HUES48 (cell line): ENCODE measurements around the gene TTLL5.
"Not testable (repeated sequence)": the region's sequence is repeated elsewhere in the genome, so short reads cannot be mapped to it uniquely, and the experiment has no call there.

Source experiments
- H3K27ac ChIP-seq: one replicate; pipeline ENCODE4 v1.7.0; 2013; ENCODE audit warnings: low read depth, low read length, inconsistent platforms
- H3K27me3 ChIP-seq: 2 replicates; pipeline ENCODE4 v1.6.1; 2013; ENCODE audit warnings: mild to moderate bottlenecking, low read length; ENCODE audit not compliant: control insufficient read depth, insufficient read depth
- H3K36me3 ChIP-seq: 2 replicates; pipeline ENCODE4 v1.6.1; 2013; ENCODE audit warnings: low read length; ENCODE audit not compliant: control insufficient read depth, insufficient read depth
- H3K4me1 ChIP-seq: 2 replicates; pipeline ENCODE4 v1.6.1; 2013; ENCODE audit warnings: mild to moderate bottlenecking, low read length; ENCODE audit not compliant: control insufficient read depth, insufficient read depth
- H3K4me3 ChIP-seq: 2 replicates; pipeline ENCODE4 v1.5.1; 2013; ENCODE audit warnings: mild to moderate bottlenecking, low read depth, low read length
- H3K9ac ChIP-seq: 2 replicates; pipeline ENCODE4 v1.6.1; 2013; ENCODE audit warnings: mild to moderate bottlenecking, low read depth, low read length, moderate library complexity
- H3K9me3 ChIP-seq: 2 replicates; pipeline ENCODE4 v1.6.1; 2013; ENCODE audit warnings: low read length; ENCODE audit not compliant: control insufficient read depth, insufficient read depth

The TTLL5 gene

GRCh38 chr14:75672605-75673192 is 11.7 kb downstream of the TTLL5 start:
- H3K4me1 ChIP-seq: no peaks in the 10 kb centered on the region
- no peak overlapping the region for H3K9ac ChIP-seq
- no peaks in the 10 kb centered on the region for H3K9me3 ChIP-seq
- no peak overlapping the region for H3K4me3 ChIP-seq
- peaks cover 36% of the 10 kb centered on the region for H3K36me3 ChIP-seq
- H3K27ac ChIP-seq: no peak overlapping the region
- no peaks in the 10 kb centered on the region for H3K27me3 ChIP-seq

GRCh38 chr14:75673345-75674035 is 12.4 kb downstream of the TTLL5 start:
- H3K27me3 ChIP-seq: no peaks in the 10 kb centered on the region
- no peaks in the 10 kb centered on the region for H3K9me3 ChIP-seq
- H3K9ac ChIP-seq: no peak overlapping the region
- no peak overlapping the region for H3K27ac ChIP-seq
- H3K36me3 ChIP-seq: peaks cover 32% of the 10 kb centered on the region
- H3K4me1 ChIP-seq: no peaks in the 10 kb centered on the region
- no peak overlapping the region for H3K4me3 ChIP-seq

GRCh38 chr14:75675265-75675960 is 14.4 kb downstream of the TTLL5 start:
- Histone ChIP-seq H3K4me1 (no peaks in the 10 kb centered on the region), H3K27me3 (no peaks in the 10 kb centered on the region), H3K9ac (no peak overlapping the region), H3K27ac (no peak overlapping the region), H3K36me3 (peaks cover 13% of the 10 kb centered on the region), H3K4me3 (no peak overlapping the region), H3K9me3 (no peaks in the 10 kb centered on the region)

GRCh38 chr14:75685910-75686309 is 24.9 kb downstream of the TTLL5 start:
- H3K4me3 ChIP-seq: no peak overlapping the region
- H3K9ac ChIP-seq: no peak overlapping the region
- H3K27ac ChIP-seq: no peak overlapping the region
- H3K27me3 ChIP-seq: no peaks in the 10 kb centered on the region
- H3K4me1 ChIP-seq: no peaks in the 10 kb centered on the region
- peaks cover 47% of the 10 kb centered on the region for H3K36me3 ChIP-seq
- H3K9me3 ChIP-seq: no peaks in the 10 kb centered on the region

- Histone ChIP-seq H3K9ac (no peak overlapping the region), H3K27me3 (no peaks in the 10 kb centered on the region), H3K4me3 (no peak overlapping the region), H3K9me3 (no peaks in the 10 kb centered on the region; the same call in 1 of the 2 replicates), H3K36me3 (peaks cover 53% of the 10 kb centered on the region), H3K4me1 (no peaks in the 10 kb centered on the region), H3K27ac (no peak overlapping the region)
Observed at GRCh38 chr14:75689012-75689411, 28.0 kb downstream of the TTLL5 start.

- Histone ChIP-seq H3K4me3 (no peak overlapping the region), H3K9me3 (no peaks in the 10 kb centered on the region; the same call in 1 of the 2 replicates), H3K9ac (no peak overlapping the region), H3K27me3 (no peaks in the 10 kb centered on the region), H3K4me1 (no peaks in the 10 kb centered on the region), H3K36me3 (peaks cover 53% of the 10 kb centered on the region), H3K27ac (no peak overlapping the region)
Observed at GRCh38 chr14:75690010-75690409, 29.0 kb downstream of the TTLL5 start.

GRCh38 chr14:75695025-75695424 is 34.0 kb downstream of the TTLL5 start:
- peaks cover 77% of the 10 kb centered on the region for H3K36me3 ChIP-seq
- not testable (repeated sequence) for H3K9me3 ChIP-seq, H3K27ac ChIP-seq, H3K4me1 ChIP-seq, H3K4me3 ChIP-seq, H3K9ac ChIP-seq, H3K27me3 ChIP-seq

GRCh38 chr14:75697386-75697785 is 36.3 kb downstream of the TTLL5 start:
- no peak overlapping the region for H3K9ac ChIP-seq
- H3K36me3 ChIP-seq: peaks cover 73% of the 10 kb centered on the region
- H3K27me3 ChIP-seq: no peaks in the 10 kb centered on the region
- H3K27ac ChIP-seq: no peak overlapping the region
- no peaks in the 10 kb centered on the region for H3K4me1 ChIP-seq
- H3K4me3 ChIP-seq: no peak overlapping the region
- H3K9me3 ChIP-seq: no peaks in the 10 kb centered on the region; the same call in 1 of the 2 replicates

GRCh38 chr14:75697918-75698317 is 36.9 kb downstream of the TTLL5 start:
- no peak overlapping the region for H3K27ac ChIP-seq
- H3K27me3 ChIP-seq: no peaks in the 10 kb centered on the region
- H3K36me3 ChIP-seq: peaks cover 73% of the 10 kb centered on the region
- H3K4me1 ChIP-seq: no peaks in the 10 kb centered on the region
- no peaks in the 10 kb centered on the region; the same call in 1 of the 2 replicates for H3K9me3 ChIP-seq
- no peak overlapping the region for H3K9ac ChIP-seq
- H3K4me3 ChIP-seq: no peak overlapping the region

GRCh38 chr14:75699331-75699730 is 38.3 kb downstream of the TTLL5 start:
- Histone ChIP-seq H3K27me3 (no peaks in the 10 kb centered on the region), H3K4me3 (no peak overlapping the region), H3K27ac (no peak overlapping the region), H3K9ac (no peak overlapping the region), H3K9me3 (no peaks in the 10 kb centered on the region; the same call in 1 of the 2 replicates), H3K36me3 (peaks cover 70% of the 10 kb centered on the region), H3K4me1 (no peaks in the 10 kb centered on the region)

- H3K27me3 ChIP-seq: no peaks in the 10 kb centered on the region
- no peaks in the 10 kb centered on the region for H3K4me1 ChIP-seq
- H3K27ac ChIP-seq: no peak overlapping the region
- H3K9ac ChIP-seq: no peak overlapping the region
- H3K4me3 ChIP-seq: no peak overlapping the region
- no peaks in the 10 kb centered on the region for H3K9me3 ChIP-seq
- H3K36me3 ChIP-seq: peaks cover 74% of the 10 kb centered on the region
Observed at GRCh38 chr14:75700295-75700694, 39.2 kb downstream of the TTLL5 start.
